ENCODE data around the gene SGMS1. TPM values are rescaled to one million over a fixed set of nuclear protein-coding genes. Genes with fewer than 3 reads are reported as not detected.
A peak's percentile ranks its signal among the peaks of the same experiment; 100 is the strongest.

The SGMS1 gene
- total RNA-seq, 6 experiments from 2014 or later, result 13.6 to 49.8 (median 20.0) TPM

- ATAC-seq (no peak), DNase-seq (no peak)
- WGBS (ENCODE audit: insufficient coverage, low coverage, low lambda C conversion rate, missing lambda C conversion rate), result 74% methylated on average over 3 of the region's 4 CpGs
- TF ChIP-seq POLR2A (IDR thresholded peaks at IDR 0.05) (no peak), CTCF (IDR thresholded peaks at IDR 0.05) (no peak)
- no peak overlapping the region for H3K27ac ChIP-seq
- intact Hi-C loops (cut with DNase I), result loop anchor here in 1 of 2 donors (10.0 kb wide), 1 partner anchor 48 kb away; the partner anchor contains the start of gene SGMS1
- H3K27me3 ChIP-seq, result no peaks in the 10 kb centered on the region
- H3K36me3 ChIP-seq, result no peaks in the 10 kb centered on the region
- H3K4me3 ChIP-seq, result no peak overlapping the region
- peaks cover 0 to 65% (median 19%) of the 10 kb centered on the region in 4 donors for H3K4me1 ChIP-seq
- no peaks in the 10 kb centered on the region for H3K9me3 ChIP-seq
These were observed 47.4 kb downstream of the SGMS1 start for GRCh38 chr10:50576245-50576815.

- H3K27ac ChIP-seq, result no peak overlapping the region
These were observed 48.1 kb downstream of the SGMS1 start for GRCh38 chr10:50575477-50576244.

GRCh38 chr10:50574931-50575330, 48.8 kb downstream of the SGMS1 start:
- peaks cover 0 to 62% (median 25%) of the 10 kb centered on the region in 4 donors for H3K4me1 ChIP-seq
- DNase-seq, result no peak
- no peaks in the 10 kb centered on the region for H3K27me3 ChIP-seq
- ATAC-seq, result no peak
- H3K27ac ChIP-seq, result no peak overlapping the region
- WGBS (ENCODE audit: insufficient coverage, low coverage, low lambda C conversion rate, missing lambda C conversion rate), result 87% methylated on average over 3 of the region's 5 CpGs
- H3K36me3 ChIP-seq, result no peaks in the 10 kb centered on the region
- H3K4me3 ChIP-seq, result no peak overlapping the region
- no peak for TF ChIP-seq POLR2A (IDR thresholded peaks at IDR 0.05)
- H3K9me3 ChIP-seq, result no peaks in the 10 kb centered on the region
- intact Hi-C loops (cut with DNase I), result loop anchor here in 1 of 2 donors (10.0 kb wide), 1 partner anchor 50 kb away; the partner anchor contains the start of gene SGMS1

More at GRCh38 chr10:50575477-50576244, 48.1 kb downstream of the SGMS1 start:
- TF ChIP-seq POLR2A (IDR thresholded peaks at IDR 0.05), result no peak
- no peak for TF ChIP-seq CTCF (IDR thresholded peaks at IDR 0.05)
- intact Hi-C loops (cut with DNase I), result loop anchor here in 1 of 2 donors (10.0 kb wide), 1 partner anchor 49 kb away; the partner anchor contains the start of gene SGMS1
- no peak for DNase-seq
- no peak for ATAC-seq
- peaks cover 0 to 65% (median 23%) of the 10 kb centered on the region in 4 donors for H3K4me1 ChIP-seq
- H3K9me3 ChIP-seq, result no peaks in the 10 kb centered on the region
- no peak overlapping the region for H3K4me3 ChIP-seq
- no peaks in the 10 kb centered on the region for H3K36me3 ChIP-seq
- WGBS (ENCODE audit: insufficient coverage, low coverage, low lambda C conversion rate, missing lambda C conversion rate), result 72% methylated on average over 4 of the region's 5 CpGs
- no peaks in the 10 kb centered on the region for H3K27me3 ChIP-seq

- no peaks in the 10 kb centered on the region for H3K36me3 ChIP-seq
- H3K27ac ChIP-seq, result no peak overlapping the region
- H3K4me3 ChIP-seq, result no peak overlapping the region
- no peaks in the 10 kb centered on the region for H3K9me3 ChIP-seq
- ATAC-seq (no peak), DNase-seq (no peak)
- intact Hi-C loops (cut with DNase I), result loop anchor here in 1 of 2 donors (10.0 kb wide), 1 partner anchor 50 kb away; the partner anchor contains the start of gene SGMS1
- TF ChIP-seq CTCF (IDR thresholded peaks at IDR 0.05), result peak in 1 of 4 donors; percentile 10
- no peak for TF ChIP-seq POLR2A (IDR thresholded peaks at IDR 0.05)
- H3K4me1 ChIP-seq, result peaks cover 0 to 60% (median 25%) of the 10 kb centered on the region in 4 donors
- no peaks in the 10 kb centered on the region for H3K27me3 ChIP-seq
These were observed 49.5 kb downstream of the SGMS1 start for GRCh38 chr10:50574305-50574704.
